ENCODE measurements around the gene PDS5A.

- TF ChIP-seq CTCF (IDR thresholded peaks at IDR 0.05; ENCODE audit: low read depth, low read length) (no peak), EZH2phosphoT487 (IDR thresholded peaks at IDR 0.05; ENCODE audit: low read depth) (no peak)
Measured at GRCh38 chr4:39998659-39999345, 21.1 kb upstream of the PDS5A start.
